ENCODE data around the gene LENG1. TPM values are rescaled to one million over a fixed set of nuclear protein-coding genes. Genes with fewer than 3 reads are reported as not detected.

LENG1 gene
- total and polyA plus RNA-seq, 9 of the 15 experiments (the other 6 are each of a cell fraction or from before 2014, with no cell fraction given) = 0.30 to 10.5 (median 4.7) TPM

DNA sequence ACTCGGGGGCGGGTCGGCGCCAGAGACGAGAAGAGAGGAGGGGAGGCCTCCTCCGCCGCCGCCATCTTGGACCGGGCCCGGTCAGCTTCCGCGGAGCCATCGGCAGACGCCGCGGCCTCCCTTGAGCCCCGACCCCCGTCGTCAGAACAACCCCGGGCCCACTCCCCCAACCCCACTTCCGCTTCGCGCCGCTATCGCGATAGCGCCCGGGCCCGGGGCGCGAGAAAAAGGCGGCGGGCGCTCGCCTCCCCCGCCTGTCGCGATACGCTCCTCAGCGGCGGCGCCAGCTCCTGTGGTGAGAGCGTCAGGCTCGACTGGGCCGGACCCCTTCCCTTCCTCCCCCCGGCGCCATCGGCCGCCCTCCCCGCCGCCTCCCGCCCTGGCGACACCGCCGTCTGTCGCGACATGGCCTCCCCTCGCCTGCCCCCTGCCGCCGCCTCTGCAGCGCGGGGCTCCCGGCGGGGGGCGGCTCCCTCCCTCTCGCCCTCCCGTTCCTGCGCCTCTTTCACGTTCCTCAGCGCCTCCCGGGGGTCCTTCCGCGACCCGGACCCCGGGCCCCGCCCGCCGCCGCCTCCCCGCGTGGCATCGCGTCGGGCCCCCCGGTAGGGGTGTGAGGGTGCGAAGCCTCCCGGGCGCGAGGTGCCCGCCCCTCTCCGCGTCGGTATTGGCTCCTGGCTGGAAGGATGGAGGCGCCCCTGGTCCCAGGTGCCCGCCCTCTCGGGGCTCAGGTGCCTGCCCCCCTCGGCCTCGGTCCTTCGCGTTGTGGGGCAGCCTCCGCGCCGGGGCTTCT is 21.6 kb downstream of the LENG1 start, which contains the start of gene CNOT3 (continued):
- TF ChIP-seq ZNF586 (CRISPR knock-in tag; conservative IDR thresholded peaks at IDR 0.05) (no peak), KDM1A (IDR thresholded peaks at IDR 0.05) (no peak), RB1 (IDR thresholded peaks at IDR 0.05; ENCODE audit: low read depth) (peak; percentile 13; the same call in 1 of the 2 replicates), TGIF2 (CRISPR knock-in tag; IDR thresholded peaks at IDR 0.05) (peak; percentile 58; the same call in 1 of the 2 replicates), ZNF134 (CRISPR knock-in tag; conservative IDR thresholded peaks at IDR 0.05) (no peak), FOXK1 (CRISPR knock-in tag; IDR thresholded peaks at IDR 0.05; ENCODE audit: borderline replicate concordance) (no peak), EWSR1 (IDR thresholded peaks at IDR 0.05; ENCODE audit: borderline replicate concordance, low read depth, partially characterized antibody) (no peak), NFRKB (IDR thresholded peaks at IDR 0.05; ENCODE audit: low read depth) (peak; percentile 99), ADNP (tag; IDR thresholded peaks at IDR 0.05) (no peak), JUNB (CRISPR knock-in tag; conservative IDR thresholded peaks at IDR 0.05) (no peak), NFE2L1 (tag; IDR thresholded peaks at IDR 0.05; ENCODE audit: borderline replicate concordance, low read depth) (no peak), FOS (IDR thresholded peaks at IDR 0.05; ENCODE audit: extremely low read depth, insufficient read length) (no peak), KAT7 (CRISPR knock-in tag; IDR thresholded peaks at IDR 0.05; ENCODE audit: borderline replicate concordance) (peak; percentile 64; the same call in 1 of the 2 replicates), FOXA1 (IDR thresholded peaks at IDR 0.05; ENCODE audit: borderline replicate concordance) (no peak), CBX2 (IDR thresholded peaks at IDR 0.05; ENCODE audit: insufficient read depth, low read length, poor library complexity, severe bottlenecking) (peak; percentile 79), POLR2B (IDR thresholded peaks at IDR 0.05; ENCODE audit: low read depth, partially characterized antibody) (peak; percentile 76), NEUROD1 (IDR thresholded peaks at IDR 0.05; ENCODE audit: borderline replicate concordance, low read depth, low read length, partially characterized antibody) (no peak)
- TF ChIP-seq, protein P1, sequence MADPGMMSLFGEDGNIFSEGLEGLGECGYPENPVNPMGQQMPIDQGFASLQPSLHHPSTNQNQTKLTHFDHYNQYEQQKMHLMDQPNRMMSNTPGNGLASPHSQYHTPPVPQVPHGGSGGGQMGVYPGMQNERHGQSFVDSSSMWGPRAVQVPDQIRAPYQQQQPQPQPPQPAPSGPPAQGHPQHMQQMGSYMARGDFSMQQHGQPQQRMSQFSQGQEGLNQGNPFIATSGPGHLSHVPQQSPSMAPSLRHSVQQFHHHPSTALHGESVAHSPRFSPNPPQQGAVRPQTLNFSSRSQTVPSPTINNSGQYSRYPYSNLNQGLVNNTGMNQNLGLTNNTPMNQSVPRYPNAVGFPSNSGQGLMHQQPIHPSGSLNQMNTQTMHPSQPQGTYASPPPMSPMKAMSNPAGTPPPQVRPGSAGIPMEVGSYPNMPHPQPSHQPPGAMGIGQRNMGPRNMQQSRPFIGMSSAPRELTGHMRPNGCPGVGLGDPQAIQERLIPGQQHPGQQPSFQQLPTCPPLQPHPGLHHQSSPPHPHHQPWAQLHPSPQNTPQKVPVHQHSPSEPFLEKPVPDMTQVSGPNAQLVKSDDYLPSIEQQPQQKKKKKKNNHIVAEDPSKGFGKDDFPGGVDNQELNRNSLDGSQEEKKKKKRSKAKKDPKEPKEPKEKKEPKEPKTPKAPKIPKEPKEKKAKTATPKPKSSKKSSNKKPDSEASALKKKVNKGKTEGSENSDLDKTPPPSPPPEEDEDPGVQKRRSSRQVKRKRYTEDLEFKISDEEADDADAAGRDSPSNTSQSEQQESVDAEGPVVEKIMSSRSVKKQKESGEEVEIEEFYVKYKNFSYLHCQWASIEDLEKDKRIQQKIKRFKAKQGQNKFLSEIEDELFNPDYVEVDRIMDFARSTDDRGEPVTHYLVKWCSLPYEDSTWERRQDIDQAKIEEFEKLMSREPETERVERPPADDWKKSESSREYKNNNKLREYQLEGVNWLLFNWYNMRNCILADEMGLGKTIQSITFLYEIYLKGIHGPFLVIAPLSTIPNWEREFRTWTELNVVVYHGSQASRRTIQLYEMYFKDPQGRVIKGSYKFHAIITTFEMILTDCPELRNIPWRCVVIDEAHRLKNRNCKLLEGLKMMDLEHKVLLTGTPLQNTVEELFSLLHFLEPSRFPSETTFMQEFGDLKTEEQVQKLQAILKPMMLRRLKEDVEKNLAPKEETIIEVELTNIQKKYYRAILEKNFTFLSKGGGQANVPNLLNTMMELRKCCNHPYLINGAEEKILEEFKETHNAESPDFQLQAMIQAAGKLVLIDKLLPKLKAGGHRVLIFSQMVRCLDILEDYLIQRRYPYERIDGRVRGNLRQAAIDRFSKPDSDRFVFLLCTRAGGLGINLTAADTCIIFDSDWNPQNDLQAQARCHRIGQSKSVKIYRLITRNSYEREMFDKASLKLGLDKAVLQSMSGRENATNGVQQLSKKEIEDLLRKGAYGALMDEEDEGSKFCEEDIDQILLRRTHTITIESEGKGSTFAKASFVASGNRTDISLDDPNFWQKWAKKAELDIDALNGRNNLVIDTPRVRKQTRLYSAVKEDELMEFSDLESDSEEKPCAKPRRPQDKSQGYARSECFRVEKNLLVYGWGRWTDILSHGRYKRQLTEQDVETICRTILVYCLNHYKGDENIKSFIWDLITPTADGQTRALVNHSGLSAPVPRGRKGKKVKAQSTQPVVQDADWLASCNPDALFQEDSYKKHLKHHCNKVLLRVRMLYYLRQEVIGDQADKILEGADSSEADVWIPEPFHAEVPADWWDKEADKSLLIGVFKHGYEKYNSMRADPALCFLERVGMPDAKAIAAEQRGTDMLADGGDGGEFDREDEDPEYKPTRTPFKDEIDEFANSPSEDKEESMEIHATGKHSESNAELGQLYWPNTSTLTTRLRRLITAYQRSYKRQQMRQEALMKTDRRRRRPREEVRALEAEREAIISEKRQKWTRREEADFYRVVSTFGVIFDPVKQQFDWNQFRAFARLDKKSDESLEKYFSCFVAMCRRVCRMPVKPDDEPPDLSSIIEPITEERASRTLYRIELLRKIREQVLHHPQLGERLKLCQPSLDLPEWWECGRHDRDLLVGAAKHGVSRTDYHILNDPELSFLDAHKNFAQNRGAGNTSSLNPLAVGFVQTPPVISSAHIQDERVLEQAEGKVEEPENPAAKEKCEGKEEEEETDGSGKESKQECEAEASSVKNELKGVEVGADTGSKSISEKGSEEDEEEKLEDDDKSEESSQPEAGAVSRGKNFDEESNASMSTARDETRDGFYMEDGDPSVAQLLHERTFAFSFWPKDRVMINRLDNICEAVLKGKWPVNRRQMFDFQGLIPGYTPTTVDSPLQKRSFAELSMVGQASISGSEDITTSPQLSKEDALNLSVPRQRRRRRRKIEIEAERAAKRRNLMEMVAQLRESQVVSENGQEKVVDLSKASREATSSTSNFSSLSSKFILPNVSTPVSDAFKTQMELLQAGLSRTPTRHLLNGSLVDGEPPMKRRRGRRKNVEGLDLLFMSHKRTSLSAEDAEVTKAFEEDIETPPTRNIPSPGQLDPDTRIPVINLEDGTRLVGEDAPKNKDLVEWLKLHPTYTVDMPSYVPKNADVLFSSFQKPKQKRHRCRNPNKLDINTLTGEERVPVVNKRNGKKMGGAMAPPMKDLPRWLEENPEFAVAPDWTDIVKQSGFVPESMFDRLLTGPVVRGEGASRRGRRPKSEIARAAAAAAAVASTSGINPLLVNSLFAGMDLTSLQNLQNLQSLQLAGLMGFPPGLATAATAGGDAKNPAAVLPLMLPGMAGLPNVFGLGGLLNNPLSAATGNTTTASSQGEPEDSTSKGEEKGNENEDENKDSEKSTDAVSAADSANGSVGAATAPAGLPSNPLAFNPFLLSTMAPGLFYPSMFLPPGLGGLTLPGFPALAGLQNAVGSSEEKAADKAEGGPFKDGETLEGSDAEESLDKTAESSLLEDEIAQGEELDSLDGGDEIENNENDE (IDR thresholded peaks at IDR 0.05; ENCODE audit: low read depth, low read length) = no peak

All from K562 (cell line).